HG03039 (cell line): ENCODE data around the gene MYO5C.
A peak's percentile ranks its signal among the peaks of the same experiment; 100 is the strongest.

ENCODE experiments used
- ATAC-seq: cut with Tn5 transposase; IDR thresholded peaks from one replicate; pipeline ENCODE4 v1.9.1; 2021; ENCODE audit warnings: mild to moderate bottlenecking, moderate library complexity; ENCODE audit not compliant: unreplicated experiment

Gene MYO5C

GRCh38 chr15:52214553-52214952, 81.1 kb downstream of the MYO5C start:
- no peak for ATAC-seq

GRCh38 chr15:52213206-52213605, 82.4 kb downstream of the MYO5C start:
- no peak for ATAC-seq

DNA sequence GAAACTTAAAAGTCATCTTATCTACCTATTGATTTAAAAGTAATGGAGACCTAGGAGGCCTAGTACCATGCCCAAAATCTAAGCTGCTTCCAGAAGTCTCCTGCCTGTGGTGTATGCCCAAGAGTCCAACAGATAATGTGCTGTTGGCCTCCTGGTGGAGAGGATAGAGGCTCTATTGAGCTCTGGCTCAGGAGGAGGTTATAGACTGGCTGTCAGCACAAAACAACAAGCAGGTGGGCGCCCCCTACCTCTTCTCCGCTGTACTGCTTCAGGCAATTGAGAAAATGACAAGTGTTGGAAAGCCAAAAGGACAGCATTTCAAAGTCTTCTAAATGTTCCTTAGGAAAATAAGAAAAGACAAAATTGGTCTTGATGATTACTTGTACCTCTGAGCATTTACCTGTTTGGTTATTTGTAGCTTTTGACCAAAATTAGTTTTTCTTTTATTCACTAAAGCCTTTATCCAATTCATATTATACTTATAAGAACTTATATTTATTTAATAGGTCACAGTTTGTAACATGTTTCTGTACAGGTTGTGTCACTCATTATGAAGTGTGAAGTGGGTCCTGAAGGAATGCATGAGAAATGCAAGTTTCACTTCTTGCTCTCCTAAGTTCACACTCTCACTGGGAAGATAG, 87.2 kb downstream of the MYO5C start:
- peak; percentile 88 for ATAC-seq

- no peak for ATAC-seq
Observed at GRCh38 chr15:52207191-52207590, 88.4 kb downstream of the MYO5C start.

GRCh38 chr15:52206446-52206845, 89.2 kb downstream of the MYO5C start:
- ATAC-seq: no peak

DNA sequence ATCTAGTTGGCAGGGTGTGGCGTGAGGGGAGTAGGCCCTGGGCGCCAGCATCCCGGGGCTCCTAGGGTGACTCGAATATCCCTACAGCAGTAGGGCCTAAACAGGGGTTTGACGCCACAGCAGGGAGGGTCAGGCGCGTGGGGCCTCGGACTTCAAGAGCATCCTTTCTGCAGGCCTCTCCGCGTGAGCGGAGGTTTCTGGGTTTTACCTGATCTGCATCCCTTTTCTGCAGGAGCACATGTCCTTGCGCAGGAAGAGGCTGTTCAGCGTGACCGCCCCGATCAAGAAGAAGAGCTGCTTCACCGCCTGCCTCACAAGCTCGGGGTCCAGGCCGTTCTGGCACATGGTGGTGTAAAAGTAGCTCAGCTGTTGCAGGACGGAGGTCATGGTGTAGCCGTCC, 90.9 kb downstream of the MYO5C start:
- no peak for ATAC-seq

DNA sequence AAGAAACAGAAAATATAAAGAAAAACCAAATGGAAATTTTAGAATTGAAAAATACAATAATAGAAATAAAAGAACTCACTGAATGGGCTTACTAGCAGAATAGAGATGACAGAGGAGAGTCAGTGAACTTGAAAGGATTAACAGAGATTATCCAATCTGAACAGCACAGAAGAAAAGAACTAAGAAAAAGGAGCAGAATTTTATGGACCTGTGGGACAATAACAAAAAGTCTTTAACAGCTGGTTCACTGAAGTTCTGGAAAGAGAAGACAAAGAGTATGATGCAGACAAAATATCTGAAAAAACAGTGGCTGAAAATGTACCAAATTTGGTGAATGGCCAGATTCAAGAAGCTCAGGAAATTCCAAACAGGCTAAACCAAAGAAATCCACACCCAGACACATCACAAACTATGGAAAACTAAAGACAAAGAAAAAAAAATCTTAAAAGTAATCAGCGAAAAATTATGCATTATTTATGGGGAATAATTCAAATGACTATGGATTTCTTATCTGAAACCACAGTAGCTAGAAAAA, 94.7 kb downstream of the MYO5C start:
- ATAC-seq: no peak

DNA sequence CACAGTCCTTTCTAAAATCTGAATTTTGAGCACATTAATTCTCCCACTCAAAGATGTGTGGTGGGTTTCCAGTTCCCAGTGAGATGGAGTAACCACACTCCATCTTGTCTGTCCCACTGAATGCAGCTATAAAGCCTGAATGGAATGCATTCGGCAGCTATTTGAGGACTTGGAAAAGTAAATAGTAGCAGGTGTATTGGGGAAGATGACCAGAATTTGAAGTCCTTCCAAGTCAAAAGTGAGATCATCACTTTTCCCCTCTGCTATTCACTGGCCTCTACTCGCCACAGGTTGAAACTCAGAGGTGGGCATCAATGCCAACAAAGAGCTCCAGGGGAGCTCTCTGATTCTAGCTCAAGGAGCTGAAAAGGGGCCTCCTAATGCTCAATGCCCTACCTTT, 96.3 kb downstream of the MYO5C start:
- no peak for ATAC-seq

GRCh38 chr15:52196891-52197290, 98.7 kb downstream of the MYO5C start:
- no peak for ATAC-seq

DNA sequence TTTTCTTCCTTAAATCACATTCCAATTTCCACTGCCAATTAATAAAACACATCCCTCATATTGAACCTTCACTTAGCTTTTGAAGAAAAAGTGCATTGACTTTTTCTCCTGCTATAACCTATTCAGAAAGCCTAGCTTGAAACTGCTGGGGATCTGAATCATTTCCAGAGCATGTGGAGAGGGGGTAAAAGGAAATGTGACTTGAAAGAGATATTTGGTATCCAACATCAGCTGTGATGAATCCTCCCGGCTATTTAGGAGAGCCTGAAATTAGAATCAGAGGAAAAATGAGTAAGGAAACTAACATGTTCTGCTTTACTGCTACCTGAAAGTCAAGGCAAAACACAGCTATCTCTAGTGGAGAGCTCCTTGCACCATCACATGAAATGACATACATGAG, 101.8 kb downstream of the MYO5C start:
- no peak for ATAC-seq

DNA sequence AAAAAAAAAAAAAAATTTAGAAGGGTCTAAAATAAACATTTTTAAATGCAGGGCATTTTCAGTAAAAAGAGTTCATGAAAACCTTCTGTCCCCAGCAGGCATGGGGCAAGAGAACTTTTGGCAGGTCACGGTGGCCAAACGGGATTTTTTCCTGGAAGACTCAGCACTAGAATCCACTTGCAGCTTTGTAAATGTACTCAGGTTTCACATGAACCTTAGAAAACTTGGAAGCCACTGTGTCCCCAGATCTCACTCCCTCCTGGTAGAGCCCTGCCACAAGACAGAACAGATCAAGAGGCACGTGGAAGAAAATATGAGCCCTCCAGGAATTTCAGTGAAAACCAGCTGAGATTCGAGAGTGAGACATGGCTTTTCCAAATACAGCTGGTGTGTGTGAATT, 102.3 kb downstream of the MYO5C start:
- no peak for ATAC-seq

DNA sequence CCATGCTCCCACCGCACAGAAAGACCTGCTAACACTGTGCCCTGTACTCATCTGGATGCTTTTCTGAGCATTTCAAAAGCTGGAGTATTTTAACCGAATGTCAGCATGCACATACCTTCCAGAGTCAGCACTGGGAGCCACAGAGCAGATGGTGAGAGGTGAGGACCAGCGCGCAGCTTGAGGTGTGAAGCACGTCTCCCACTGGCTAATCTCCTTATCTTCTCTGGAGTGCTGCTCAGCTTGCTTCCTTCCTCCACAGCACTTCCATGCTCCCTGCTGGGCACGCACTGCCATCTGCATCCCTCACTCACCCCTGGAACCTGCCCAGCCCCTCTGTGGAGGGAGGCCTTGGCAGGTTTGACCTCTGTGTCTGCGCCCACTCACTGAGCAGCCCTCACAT, 104.4 kb downstream of the MYO5C start, which contains the start of gene GNB5:
Gene GNB5 (minus strand): TSS at position 186 of the 400 bp plus-strand sequence. CDS start 6,716 bp downstream, outside the sequence.
- ATAC-seq: no peak

- no peak for ATAC-seq
Observed at GRCh38 chr15:52186651-52187486, 108.7 kb downstream of the MYO5C start.

DNA sequence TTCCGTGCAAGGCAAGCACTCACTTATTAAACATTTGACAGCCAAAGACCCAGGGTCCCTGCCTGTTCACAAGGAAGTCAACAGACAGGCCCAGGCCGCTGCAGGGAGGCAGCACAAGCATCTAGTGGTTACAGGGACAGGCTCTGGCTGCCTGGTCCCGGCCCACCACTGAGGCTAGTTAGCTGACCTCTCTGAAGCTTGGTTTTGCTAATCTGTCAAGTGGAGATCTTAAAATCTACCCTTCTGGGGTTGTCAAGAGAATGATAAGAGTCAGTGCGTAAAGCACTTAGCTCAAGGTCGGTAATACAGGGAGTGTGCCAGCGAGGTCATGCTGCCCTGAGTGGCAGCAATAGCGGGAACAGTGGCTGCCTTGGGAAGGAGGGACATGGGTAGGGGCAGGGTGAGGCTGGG, 110.4 kb downstream of the MYO5C start:
- no peak for ATAC-seq

- ATAC-seq: no peak
Observed at GRCh38 chr15:52184721-52185120, 110.9 kb downstream of the MYO5C start.

DNA sequence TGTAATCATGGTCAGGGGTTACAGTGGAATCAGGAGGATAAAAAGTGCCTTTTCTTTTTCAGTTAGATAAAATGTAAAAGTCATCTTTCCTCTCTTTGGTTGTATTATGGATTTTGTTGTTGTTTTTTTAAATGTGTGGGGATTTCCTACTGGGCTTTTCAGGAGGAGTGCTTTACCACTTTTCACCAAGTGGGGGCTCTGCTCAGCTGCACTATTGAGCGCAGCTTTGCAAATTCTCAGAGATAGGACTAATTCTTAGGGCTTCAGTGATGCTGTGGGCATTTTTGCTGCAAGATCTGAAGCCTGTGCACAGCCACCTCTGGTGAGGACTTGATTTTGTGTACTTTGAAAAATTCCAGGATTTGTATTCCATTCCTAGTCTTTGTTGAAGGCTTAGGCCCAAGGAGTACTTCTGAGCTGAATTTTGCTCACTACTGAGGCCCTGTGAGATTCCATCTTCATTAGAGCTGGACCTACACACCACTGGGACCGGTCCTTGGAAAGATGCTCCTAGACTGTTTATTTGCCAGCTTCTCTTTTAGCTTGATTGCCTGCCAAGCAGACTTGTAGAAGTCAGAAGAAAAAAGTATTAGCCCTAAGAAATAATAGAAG, 111.9 kb downstream of the MYO5C start:
- no peak for ATAC-seq

- ATAC-seq: no peak
Observed at GRCh38 chr15:52181938-52182780, 113.4 kb downstream of the MYO5C start.

DNA sequence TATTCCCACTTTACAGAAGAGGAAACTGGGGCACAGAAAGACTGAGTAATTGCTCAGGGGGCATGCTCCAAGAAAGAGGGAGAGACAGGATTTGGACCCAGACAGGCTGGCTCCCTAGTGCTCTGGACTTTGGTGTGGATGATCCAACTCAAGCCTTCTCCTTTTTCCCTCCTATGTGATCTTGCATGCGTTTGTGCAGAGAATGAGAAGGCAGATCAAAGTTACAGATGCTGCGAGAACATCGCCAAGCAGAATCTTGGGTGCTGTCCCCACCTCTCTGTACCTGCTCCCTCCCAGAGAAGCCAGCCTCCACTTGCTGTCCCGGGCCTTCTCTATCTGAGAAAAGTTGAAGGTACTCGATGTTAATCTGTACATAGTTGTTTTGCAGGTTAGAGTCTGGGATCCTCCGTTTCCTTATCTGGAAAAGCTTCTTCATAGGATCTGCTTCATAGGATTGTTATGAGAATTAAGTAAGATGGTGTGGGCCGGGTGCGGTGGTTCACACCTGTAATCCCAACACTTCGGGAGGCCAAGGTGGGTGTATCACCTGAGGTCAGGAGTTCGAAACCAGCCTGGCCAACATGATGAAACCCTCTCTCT, 114.7 kb downstream of the MYO5C start:
- no peak for ATAC-seq

DNA sequence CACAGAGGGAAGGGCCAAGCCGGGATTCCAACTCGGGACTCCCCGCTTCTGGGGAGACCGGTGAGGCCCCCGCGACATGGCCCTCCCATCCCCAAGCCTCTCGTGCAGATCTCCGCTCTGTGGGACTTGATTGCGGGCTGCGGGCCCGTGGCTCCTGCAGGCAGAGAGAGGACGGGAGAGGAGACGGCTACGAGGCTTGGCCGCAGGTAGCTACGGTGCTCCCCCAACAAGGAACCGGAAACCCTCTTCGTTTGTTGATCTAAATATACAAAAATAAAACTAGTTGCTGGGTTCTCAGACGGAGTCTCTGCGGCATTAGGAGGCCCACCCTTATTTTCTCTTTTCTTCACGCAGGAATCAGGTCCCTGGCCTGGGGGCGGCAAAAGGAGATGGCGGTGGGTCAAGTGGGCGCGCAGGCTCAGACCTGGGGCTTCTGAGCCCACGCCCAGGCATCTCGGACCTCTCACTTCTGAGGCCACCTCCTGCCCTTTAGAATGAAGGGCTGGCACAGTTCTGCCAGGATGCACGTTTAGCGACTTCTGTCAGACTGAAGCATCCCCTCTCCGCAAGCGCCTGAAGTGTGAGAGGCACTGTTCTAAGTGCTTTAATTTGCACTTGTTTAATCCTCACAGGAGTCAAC, 115.3 kb downstream of the MYO5C start:
- ATAC-seq: peak; percentile 4
